MM.1S (cell line): ENCODE data around the gene SEC16B.

Source experiments
- DNase-seq: peaks from one replicate; pipeline ENCODE4 v3.0.0-alpha.2; 2015
- H2AFZ ChIP-seq: fragments of 300-600 bp; sonication (generic); 2 replicates; pipeline ENCODE4 v1.6.0; 2016; ENCODE audit warnings: antibody characterized with exemption, low read length
- H3F3A ChIP-seq: fragments of 300-600 bp; sonication (generic); 2 replicates; pipeline ENCODE4 v1.6.1; 2016; ENCODE audit warnings: mild to moderate bottlenecking, antibody characterized with exemption, low read length, moderate library complexity, mixed read lengths; ENCODE audit not compliant: insufficient read depth
- H3K27ac ChIP-seq: fragments of 300-600 bp; sonication (generic); 2 replicates; pipeline ENCODE4 v1.5.1; 2016; ENCODE audit warnings: mild to moderate bottlenecking, low read length
- H3K27me3 ChIP-seq: fragments of 300-600 bp; sonication (generic); replicated peaks from 2 replicates; pipeline ENCODE4 v1.6.0; 2016; ENCODE audit warnings: low read length; ENCODE audit not compliant: insufficient read depth
- H3K36me3 ChIP-seq: fragments of 300-600 bp; sonication (generic); replicated peaks from 2 replicates; pipeline ENCODE4 v1.6.1; 2016; ENCODE audit warnings: mild to moderate bottlenecking, low read length, mixed read lengths; ENCODE audit not compliant: insufficient read depth
- H3K4me1 ChIP-seq: fragments of 300-600 bp; sonication (generic); 2 replicates; pipeline ENCODE4 v1.6.1; 2016; ENCODE audit warnings: low read length, mixed read lengths
- H3K4me2 ChIP-seq: fragments of 300-600 bp; sonication (generic); 2 replicates; pipeline ENCODE4 v1.6.0; 2016; ENCODE audit warnings: low read depth, low read length
- H3K4me3 ChIP-seq: fragments of 300-600 bp; sonication (generic); 2 replicates; pipeline ENCODE4 v1.5.1; 2016; ENCODE audit warnings: low read length, mixed read lengths
- H3K79me2 ChIP-seq: fragments of 300-600 bp; sonication (generic); 2 replicates; pipeline ENCODE4 v1.6.1; 2016; ENCODE audit warnings: mixed run types, low read length, mixed read lengths
- H3K9ac ChIP-seq: fragments of 300-600 bp; sonication (generic); 2 replicates; pipeline ENCODE4 v1.6.1; 2016; ENCODE audit warnings: low read length, mixed read lengths
- H3K9me2 ChIP-seq: fragments of 300-600 bp; sonication (generic); replicated peaks from 2 replicates; pipeline ENCODE4 v1.6.1; 2016; ENCODE audit warnings: mild to moderate bottlenecking, low read length, mixed read lengths; ENCODE audit not compliant: insufficient read depth
- H3K9me3 ChIP-seq: fragments of 300-600 bp; sonication (generic); replicated peaks from 2 replicates; pipeline ENCODE4 v1.6.1; 2016; ENCODE audit warnings: mild to moderate bottlenecking, low read length, mixed read lengths; ENCODE audit not compliant: insufficient read depth
- H4K20me1 ChIP-seq: fragments of 300-600 bp; sonication (generic); 2 replicates; pipeline ENCODE4 v1.6.1; 2016; ENCODE audit warnings: mild to moderate bottlenecking, low read length, moderate library complexity, mixed read lengths; ENCODE audit not compliant: insufficient read depth
- EZH2 ChIP-seq: fragments of 300-600 bp; sonication (generic); optimal IDR thresholded peaks from 2 replicates; pipeline ENCODE3; 2017; ENCODE audit warnings: low read depth, mild to moderate bottlenecking, antibody characterized with exemption, low read length, mixed read lengths
- EZH2phosphoT487 ChIP-seq: fragments of 300-600 bp; sonication (generic); IDR thresholded peaks from 2 replicates; pipeline ENCODE4 v1.6.1; 2018; ENCODE audit warnings: antibody characterized with exemption, low read length
- TF ChIP-seq, protein P1 (sequence below): fragments of 300-600 bp; sonication (generic); IDR thresholded peaks from 2 replicates; pipeline ENCODE4 v1.5.1; 2016; ENCODE audit warnings: antibody characterized with exemption, low read length, mixed read lengths

SEC16B gene

DNA sequence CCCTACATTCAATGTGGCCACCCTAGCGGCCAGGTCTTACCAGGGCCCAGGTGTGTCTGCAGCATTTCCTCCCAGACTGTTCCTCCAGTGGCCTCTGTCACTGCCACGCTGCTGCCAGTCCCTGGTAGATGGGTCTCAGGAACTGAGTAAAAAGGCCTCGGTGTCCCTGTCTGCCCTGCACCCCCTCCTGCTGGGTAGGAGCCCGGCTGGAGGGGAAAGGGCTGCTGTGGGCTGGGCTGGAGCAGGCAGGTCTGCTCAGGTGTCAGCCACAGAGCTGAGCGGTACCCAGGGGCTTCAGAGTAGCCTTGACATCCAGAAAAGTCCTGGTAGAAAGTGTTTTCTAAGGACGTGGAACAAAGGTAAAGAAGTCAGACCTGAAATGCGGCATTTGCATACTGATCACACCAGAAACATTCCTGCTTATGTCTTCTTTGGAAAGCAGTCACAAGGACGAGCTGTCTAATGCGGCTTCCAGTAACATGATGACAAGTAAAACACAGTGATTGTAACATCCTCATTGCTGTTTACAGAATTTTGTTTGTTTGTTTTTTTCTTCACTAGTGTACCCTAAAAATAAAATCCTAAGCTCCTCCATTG lies 32.6 kb downstream of the SEC16B start:
- no peak overlapping the region for H3K9ac ChIP-seq
- no peaks in the 10 kb centered on the region for H3K9me2 ChIP-seq
- no peaks in the 10 kb centered on the region for H4K20me1 ChIP-seq
- H2AFZ ChIP-seq: no peak overlapping the region
- H3K4me3 ChIP-seq: no peak overlapping the region
- H3K36me3 ChIP-seq: no peaks in the 10 kb centered on the region
- no peaks in the 10 kb centered on the region for H3K9me3 ChIP-seq
- TF ChIP-seq, protein P1, sequence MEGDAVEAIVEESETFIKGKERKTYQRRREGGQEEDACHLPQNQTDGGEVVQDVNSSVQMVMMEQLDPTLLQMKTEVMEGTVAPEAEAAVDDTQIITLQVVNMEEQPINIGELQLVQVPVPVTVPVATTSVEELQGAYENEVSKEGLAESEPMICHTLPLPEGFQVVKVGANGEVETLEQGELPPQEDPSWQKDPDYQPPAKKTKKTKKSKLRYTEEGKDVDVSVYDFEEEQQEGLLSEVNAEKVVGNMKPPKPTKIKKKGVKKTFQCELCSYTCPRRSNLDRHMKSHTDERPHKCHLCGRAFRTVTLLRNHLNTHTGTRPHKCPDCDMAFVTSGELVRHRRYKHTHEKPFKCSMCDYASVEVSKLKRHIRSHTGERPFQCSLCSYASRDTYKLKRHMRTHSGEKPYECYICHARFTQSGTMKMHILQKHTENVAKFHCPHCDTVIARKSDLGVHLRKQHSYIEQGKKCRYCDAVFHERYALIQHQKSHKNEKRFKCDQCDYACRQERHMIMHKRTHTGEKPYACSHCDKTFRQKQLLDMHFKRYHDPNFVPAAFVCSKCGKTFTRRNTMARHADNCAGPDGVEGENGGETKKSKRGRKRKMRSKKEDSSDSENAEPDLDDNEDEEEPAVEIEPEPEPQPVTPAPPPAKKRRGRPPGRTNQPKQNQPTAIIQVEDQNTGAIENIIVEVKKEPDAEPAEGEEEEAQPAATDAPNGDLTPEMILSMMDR: no peak
- TF ChIP-seq EZH2 (no peak), EZH2phosphoT487 (no peak)
- no peaks in the 10 kb centered on the region for H3K79me2 ChIP-seq
- H3K27me3 ChIP-seq: no peaks in the 10 kb centered on the region
- no peaks in the 10 kb centered on the region for H3K4me1 ChIP-seq
- DNase-seq: no peak
- H3K27ac ChIP-seq: no peak overlapping the region
- H3F3A ChIP-seq: no peaks in the 10 kb centered on the region
- no peak overlapping the region for H3K4me2 ChIP-seq

DNA sequence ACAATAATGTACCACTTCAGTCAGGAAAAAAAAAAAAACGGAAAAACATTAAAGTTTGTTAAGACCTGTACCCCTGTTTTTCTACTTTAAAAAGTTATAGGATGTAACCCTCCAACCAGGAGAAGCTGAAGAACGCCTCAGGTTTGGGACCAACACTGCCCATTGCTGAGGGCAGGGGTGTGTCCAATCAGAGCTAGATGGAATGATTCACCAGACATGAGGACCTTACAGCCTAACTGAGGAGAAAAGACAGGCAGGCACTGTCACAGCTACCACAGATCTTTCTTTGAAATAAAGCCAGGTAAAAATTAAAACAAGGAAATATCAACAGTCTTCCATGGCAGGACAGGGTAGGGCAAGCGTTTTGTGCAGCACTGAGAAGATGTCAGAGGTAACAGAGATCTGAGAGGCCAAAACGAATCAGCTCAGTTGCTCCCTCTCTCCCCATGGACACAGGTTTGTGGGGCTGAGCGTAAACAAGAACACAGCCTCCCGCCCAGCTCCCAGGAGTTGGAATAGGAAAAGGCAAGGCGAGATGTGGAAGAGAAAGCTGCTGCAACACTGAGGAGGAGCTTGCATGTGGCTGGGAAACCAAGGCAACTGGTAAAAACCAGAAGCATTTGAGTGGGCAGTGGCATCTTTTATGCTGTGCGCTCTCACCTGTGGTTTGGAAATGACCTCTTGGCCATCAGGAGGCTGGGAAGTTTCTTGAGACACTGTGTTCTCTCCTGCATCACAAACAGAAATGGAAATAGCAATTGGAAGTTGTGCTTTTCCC lies 34.0 kb downstream of the SEC16B start:
- TF ChIP-seq, protein P1: no peak
- TF ChIP-seq EZH2phosphoT487 (no peak), EZH2 (no peak)
- H3K27ac ChIP-seq: no peak overlapping the region
- no peaks in the 10 kb centered on the region for H3K79me2 ChIP-seq
- no peaks in the 10 kb centered on the region for H3K36me3 ChIP-seq
- H3K9me3 ChIP-seq: no peaks in the 10 kb centered on the region
- H3K27me3 ChIP-seq: no peaks in the 10 kb centered on the region
- H3K4me2 ChIP-seq: no peak overlapping the region
- H3F3A ChIP-seq: no peaks in the 10 kb centered on the region
- H4K20me1 ChIP-seq: no peaks in the 10 kb centered on the region
- H2AFZ ChIP-seq: no peak overlapping the region
- no peak overlapping the region for H3K9ac ChIP-seq
- no peak for DNase-seq
- no peaks in the 10 kb centered on the region for H3K4me1 ChIP-seq
- H3K9me2 ChIP-seq: no peaks in the 10 kb centered on the region
- H3K4me3 ChIP-seq: no peak overlapping the region

DNA sequence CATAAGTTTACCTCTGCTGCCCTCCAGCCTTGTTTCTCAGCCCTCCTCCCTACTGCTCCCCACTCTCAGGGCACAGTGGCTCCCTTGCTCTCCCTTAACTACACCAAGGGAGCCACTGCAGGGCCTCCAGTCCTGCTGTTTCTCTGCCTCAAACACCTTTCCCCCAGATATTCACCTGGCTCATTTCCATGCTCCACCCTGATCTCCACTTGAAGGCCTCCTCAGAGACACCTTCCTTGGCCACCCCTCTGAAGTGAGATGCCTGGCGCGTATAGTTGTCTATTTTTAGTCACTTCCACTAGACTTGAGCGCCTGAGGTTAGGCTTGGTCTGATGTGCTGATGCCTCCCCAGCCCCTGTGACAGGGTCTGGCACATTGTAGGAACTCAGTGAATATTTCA lies 34.9 kb downstream of the SEC16B start:
- DNase-seq: no peak
- Histone ChIP-seq H3K79me2 (no peaks in the 10 kb centered on the region), H3K27ac (no peak overlapping the region), H3K27me3 (no peaks in the 10 kb centered on the region), H4K20me1 (no peaks in the 10 kb centered on the region), H3K4me2 (no peak overlapping the region), H3K9me2 (no peaks in the 10 kb centered on the region), H3K4me3 (no peak overlapping the region), H3F3A (no peaks in the 10 kb centered on the region), H3K4me1 (no peaks in the 10 kb centered on the region), H3K9me3 (no peaks in the 10 kb centered on the region), H3K9ac (no peak overlapping the region), H2AFZ (no peak overlapping the region), H3K36me3 (no peaks in the 10 kb centered on the region)
- TF ChIP-seq EZH2: no peak
- TF ChIP-seq EZH2phosphoT487: no peak
- TF ChIP-seq, protein P1: no peak
